ENCODE measurements around the gene GAK. TPM values are rescaled to one million over a fixed set of nuclear protein-coding genes. Genes with fewer than 3 reads are reported as not detected.
"Not testable (repeated sequence)": the region's sequence is repeated elsewhere in the genome, so short reads cannot be mapped to it uniquely, and the experiment has no call there.

The GAK gene
- total RNA-seq, 1 donor from 2014 or later = 86.9 TPM

GRCh38 chr4:924107-925096, 7.7 kb downstream of the GAK start:
- Histone ChIP-seq H3K79me2 (ENCODE audit: insufficient read depth, low read length) (peaks cover 91% of the 10 kb centered on the region), H3K9ac (ENCODE audit: low read length) (no peak overlapping the region), H4K20me1 (ENCODE audit: insufficient read depth, low read length) (peaks cover 85% of the 10 kb centered on the region), H3K27ac (ENCODE audit: low read depth, low read length) (peak overlapping the region; percentile 34), H3K27me3 (ENCODE audit: insufficient read depth, low read length) (no peaks in the 10 kb centered on the region), H3K4me1 (ENCODE audit: insufficient read depth, low read length) (peaks cover 15% of the 10 kb centered on the region), H3K9me3 (ENCODE audit: insufficient read depth, low read depth, low read length) (no peaks in the 10 kb centered on the region), H2AFZ (ENCODE audit: low read depth, low read length) (no peak overlapping the region), H3K36me3 (ENCODE audit: insufficient read depth, low read length) (no peaks in the 10 kb centered on the region), H3K4me2 (ENCODE audit: low read length) (no peak overlapping the region), H3K4me3 (ENCODE audit: insufficient read depth, low read depth, low read length) (no peak overlapping the region)
- DNase-seq (ENCODE audit: low read depth) = peak; percentile 65
- Mint-ChIP-seq H3K9me3 (ENCODE audit: unreplicated experiment) (no peaks in the 10 kb centered on the region), H3K27me3 (ENCODE audit: low read depth, unreplicated experiment) (no peaks in the 10 kb centered on the region), H3K27ac (ENCODE audit: unreplicated experiment) (peak overlapping the region; percentile 67), H3K36me3 (ENCODE audit: low read depth, unreplicated experiment) (peaks cover 3% of the 10 kb centered on the region), H3K4me1 (ENCODE audit: low read depth, unreplicated experiment) (peaks cover 27% of the 10 kb centered on the region), H3K4me3 (ENCODE audit: unreplicated experiment) (no peak overlapping the region)
- TF ChIP-seq, protein P1, sequence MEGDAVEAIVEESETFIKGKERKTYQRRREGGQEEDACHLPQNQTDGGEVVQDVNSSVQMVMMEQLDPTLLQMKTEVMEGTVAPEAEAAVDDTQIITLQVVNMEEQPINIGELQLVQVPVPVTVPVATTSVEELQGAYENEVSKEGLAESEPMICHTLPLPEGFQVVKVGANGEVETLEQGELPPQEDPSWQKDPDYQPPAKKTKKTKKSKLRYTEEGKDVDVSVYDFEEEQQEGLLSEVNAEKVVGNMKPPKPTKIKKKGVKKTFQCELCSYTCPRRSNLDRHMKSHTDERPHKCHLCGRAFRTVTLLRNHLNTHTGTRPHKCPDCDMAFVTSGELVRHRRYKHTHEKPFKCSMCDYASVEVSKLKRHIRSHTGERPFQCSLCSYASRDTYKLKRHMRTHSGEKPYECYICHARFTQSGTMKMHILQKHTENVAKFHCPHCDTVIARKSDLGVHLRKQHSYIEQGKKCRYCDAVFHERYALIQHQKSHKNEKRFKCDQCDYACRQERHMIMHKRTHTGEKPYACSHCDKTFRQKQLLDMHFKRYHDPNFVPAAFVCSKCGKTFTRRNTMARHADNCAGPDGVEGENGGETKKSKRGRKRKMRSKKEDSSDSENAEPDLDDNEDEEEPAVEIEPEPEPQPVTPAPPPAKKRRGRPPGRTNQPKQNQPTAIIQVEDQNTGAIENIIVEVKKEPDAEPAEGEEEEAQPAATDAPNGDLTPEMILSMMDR (IDR thresholded peaks at IDR 0.05; ENCODE audit: insufficient read depth, low read depth, low read length) = no peak
- no peak for FAIRE-seq

GRCh38 chr4:921830-922331, 10.2 kb downstream of the GAK start:
- Mint-ChIP-seq H3K27ac (ENCODE audit: unreplicated experiment) (no peak overlapping the region), H3K4me3 (ENCODE audit: unreplicated experiment) (no peak overlapping the region), H3K4me1 (ENCODE audit: low read depth, unreplicated experiment) (peaks cover 24% of the 10 kb centered on the region), H3K9me3 (ENCODE audit: unreplicated experiment) (peaks cover 4% of the 10 kb centered on the region), H3K36me3 (ENCODE audit: low read depth, unreplicated experiment) (peaks cover 8% of the 10 kb centered on the region), H3K27me3 (ENCODE audit: low read depth, unreplicated experiment) (no peaks in the 10 kb centered on the region)
- Histone ChIP-seq H3K36me3 (ENCODE audit: insufficient read depth, low read length) (no peaks in the 10 kb centered on the region), H3K4me1 (ENCODE audit: insufficient read depth, low read length) (peaks cover 15% of the 10 kb centered on the region), H3K9ac (ENCODE audit: low read length) (no peak overlapping the region), H3K27ac (ENCODE audit: low read depth, low read length) (no peak overlapping the region), H3K4me2 (ENCODE audit: low read length) (no peak overlapping the region), H3K9me3 (ENCODE audit: insufficient read depth, low read depth, low read length) (no peaks in the 10 kb centered on the region), H3K79me2 (ENCODE audit: insufficient read depth, low read length) (peaks cover 98% of the 10 kb centered on the region), H3K4me3 (ENCODE audit: insufficient read depth, low read depth, low read length) (no peak overlapping the region), H2AFZ (ENCODE audit: low read depth, low read length) (no peak overlapping the region), H4K20me1 (ENCODE audit: insufficient read depth, low read length) (peaks cover 91% of the 10 kb centered on the region), H3K27me3 (ENCODE audit: insufficient read depth, low read length) (no peaks in the 10 kb centered on the region)
- no peak for FAIRE-seq
- no peak for TF ChIP-seq EZH2 (IDR thresholded peaks at IDR 0.05; ENCODE audit: insufficient read depth, low read length)
- TF ChIP-seq, protein P1 (IDR thresholded peaks at IDR 0.05; ENCODE audit: insufficient read depth, low read depth, low read length) = no peak
- peak; percentile 33 for DNase-seq (ENCODE audit: low read depth)

- H3K4me3 ChIP-seq (ENCODE audit: insufficient read depth, low read depth, low read length); DNase-seq (ENCODE audit: low read depth); H3K36me3 ChIP-seq (ENCODE audit: insufficient read depth, low read length); H3K4me2 ChIP-seq (ENCODE audit: low read length); H3K9me3 Mint-ChIP-seq (ENCODE audit: unreplicated experiment); H3K9ac ChIP-seq (ENCODE audit: low read length); H2AFZ ChIP-seq (ENCODE audit: low read depth, low read length); H3K9me3 ChIP-seq (ENCODE audit: insufficient read depth, low read depth, low read length); FAIRE-seq; H3K27me3 Mint-ChIP-seq (ENCODE audit: low read depth, unreplicated experiment); H3K4me3 Mint-ChIP-seq (ENCODE audit: unreplicated experiment); H3K27ac ChIP-seq (ENCODE audit: low read depth, low read length); H3K36me3 Mint-ChIP-seq (ENCODE audit: low read depth, unreplicated experiment); H3K27ac Mint-ChIP-seq (ENCODE audit: unreplicated experiment); H3K27me3 ChIP-seq (ENCODE audit: insufficient read depth, low read length); H3K4me1 ChIP-seq (ENCODE audit: insufficient read depth, low read length): not testable (repeated sequence)
- Histone ChIP-seq H4K20me1 (ENCODE audit: insufficient read depth, low read length) (peaks cover 94% of the 10 kb centered on the region), H3K79me2 (ENCODE audit: insufficient read depth, low read length) (peaks cover 100% of the 10 kb centered on the region)
- peaks cover 18% of the 10 kb centered on the region for H3K4me1 Mint-ChIP-seq (ENCODE audit: low read depth, unreplicated experiment)
Measured at GRCh38 chr4:919004-919680, 13.0 kb downstream of the GAK start.

- not testable (repeated sequence) for H3K27me3 ChIP-seq (ENCODE audit: insufficient read depth, low read length); H3K4me1 ChIP-seq (ENCODE audit: insufficient read depth, low read length); H3K27me3 Mint-ChIP-seq (ENCODE audit: low read depth, unreplicated experiment); H2AFZ ChIP-seq (ENCODE audit: low read depth, low read length); H3K36me3 ChIP-seq (ENCODE audit: insufficient read depth, low read length); H3K27ac ChIP-seq (ENCODE audit: low read depth, low read length); FAIRE-seq; DNase-seq (ENCODE audit: low read depth); H3K4me3 Mint-ChIP-seq (ENCODE audit: unreplicated experiment); H3K4me2 ChIP-seq (ENCODE audit: low read length); H3K9ac ChIP-seq (ENCODE audit: low read length); H3K36me3 Mint-ChIP-seq (ENCODE audit: low read depth, unreplicated experiment); H3K9me3 Mint-ChIP-seq (ENCODE audit: unreplicated experiment); H3K27ac Mint-ChIP-seq (ENCODE audit: unreplicated experiment); H3K9me3 ChIP-seq (ENCODE audit: insufficient read depth, low read depth, low read length); H3K4me3 ChIP-seq (ENCODE audit: insufficient read depth, low read depth, low read length)
- Histone ChIP-seq H3K79me2 (ENCODE audit: insufficient read depth, low read length) (peaks cover 96% of the 10 kb centered on the region), H4K20me1 (ENCODE audit: insufficient read depth, low read length) (peaks cover 91% of the 10 kb centered on the region)
- H3K4me1 Mint-ChIP-seq (ENCODE audit: low read depth, unreplicated experiment) = peaks cover 17% of the 10 kb centered on the region
Measured at GRCh38 chr4:918591-918990, 13.5 kb downstream of the GAK start.

Measured in astrocyte (in vitro differentiated cells and primary cell).